Fibroblast of mammary gland (primary cell): ENCODE results near the gene SH3RF3.

Source experiments
- DNase-seq: peaks from one replicate; pipeline ENCODE4 v3.0.0-alpha.2; 2010; ENCODE audit warnings: low read depth
- H3K4me3 ChIP-seq: 2 replicates; pipeline ENCODE4 v1.5.1; 2011; ENCODE audit warnings: low read depth, mild to moderate bottlenecking, low read length, moderate library complexity; ENCODE audit not compliant: control insufficient read depth
- CTCF ChIP-seq: conservative IDR thresholded peaks from 2 replicates; pipeline ENCODE4 v1.5.1; 2011; ENCODE audit warnings: low read depth, low read length, inconsistent platforms; ENCODE audit not compliant: control insufficient read depth, insufficient read depth

The SH3RF3 gene

DNA sequence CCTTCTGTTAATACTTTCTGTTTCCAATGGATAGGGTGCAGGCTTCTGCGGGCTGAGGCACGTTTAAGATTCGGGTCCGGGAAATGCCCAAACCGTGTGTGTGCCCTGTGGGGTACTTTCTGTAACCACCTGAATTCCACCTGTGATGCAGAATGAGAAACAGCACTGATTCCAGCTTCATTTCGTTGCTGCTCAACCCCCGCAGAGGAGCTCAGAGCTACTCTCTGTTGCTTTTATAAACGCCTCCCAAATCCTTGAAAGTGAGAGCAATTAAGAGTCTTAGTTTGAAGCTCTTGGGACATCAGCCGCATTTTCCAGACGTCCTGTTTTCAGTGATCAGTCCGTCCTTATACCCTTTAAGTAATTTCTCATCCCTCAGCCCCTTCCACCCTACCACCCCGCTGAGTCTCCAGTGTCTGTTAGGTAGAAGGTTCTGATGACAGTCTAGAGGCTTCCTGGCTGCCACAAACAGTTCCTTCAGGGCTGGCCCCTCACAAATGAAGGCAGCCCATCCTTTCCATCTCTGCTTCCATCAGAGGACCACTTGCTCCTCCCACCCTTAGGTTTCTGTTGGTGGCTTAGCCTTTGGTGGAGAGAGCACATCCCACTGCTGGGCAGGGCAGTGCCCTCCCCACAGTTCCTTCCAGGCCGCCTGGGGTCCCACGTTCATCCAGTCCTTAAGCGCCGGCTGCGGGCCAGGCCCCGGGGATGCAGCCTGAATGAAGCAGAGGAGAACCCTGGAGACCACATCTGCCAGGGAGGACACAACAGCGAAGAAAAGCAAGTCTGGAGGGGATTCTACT is 254.7 kb downstream of the SH3RF3 start:
- TF ChIP-seq CTCF = no peak
- no peak for DNase-seq
- no peak overlapping the region for H3K4me3 ChIP-seq

- no peak for DNase-seq
- H3K4me3 ChIP-seq = no peak overlapping the region
- TF ChIP-seq CTCF = no peak
These were observed 255.6 kb downstream of the SH3RF3 start for GRCh38 chr2:109384308-109385271.

DNA sequence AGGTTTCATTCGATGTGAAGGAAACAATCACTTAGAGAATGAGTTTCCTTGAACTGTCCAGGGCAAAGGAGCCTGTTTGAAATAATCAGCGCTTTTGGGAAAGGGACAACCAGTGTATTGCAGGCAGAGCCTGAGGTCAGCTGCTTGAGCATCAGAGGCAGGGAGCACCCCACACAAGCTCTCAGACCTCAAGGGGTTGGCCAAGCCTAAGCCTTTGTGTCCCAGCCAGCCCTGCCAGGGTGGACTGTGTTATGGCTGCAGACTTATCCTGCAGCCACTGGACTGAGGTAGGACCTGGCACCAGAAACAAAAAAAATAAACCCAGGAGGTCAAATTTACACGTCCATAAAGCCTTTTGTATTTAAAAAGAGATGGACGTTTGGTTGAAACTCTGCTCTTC is 256.5 kb downstream of the SH3RF3 start:
- no peak for TF ChIP-seq CTCF
- no peak for DNase-seq
- no peak overlapping the region for H3K4me3 ChIP-seq

GRCh38 chr2:109386004-109386695 is 257.1 kb downstream of the SH3RF3 start:
- TF ChIP-seq CTCF = no peak
- DNase-seq = no peak
- no peak overlapping the region for H3K4me3 ChIP-seq

DNA sequence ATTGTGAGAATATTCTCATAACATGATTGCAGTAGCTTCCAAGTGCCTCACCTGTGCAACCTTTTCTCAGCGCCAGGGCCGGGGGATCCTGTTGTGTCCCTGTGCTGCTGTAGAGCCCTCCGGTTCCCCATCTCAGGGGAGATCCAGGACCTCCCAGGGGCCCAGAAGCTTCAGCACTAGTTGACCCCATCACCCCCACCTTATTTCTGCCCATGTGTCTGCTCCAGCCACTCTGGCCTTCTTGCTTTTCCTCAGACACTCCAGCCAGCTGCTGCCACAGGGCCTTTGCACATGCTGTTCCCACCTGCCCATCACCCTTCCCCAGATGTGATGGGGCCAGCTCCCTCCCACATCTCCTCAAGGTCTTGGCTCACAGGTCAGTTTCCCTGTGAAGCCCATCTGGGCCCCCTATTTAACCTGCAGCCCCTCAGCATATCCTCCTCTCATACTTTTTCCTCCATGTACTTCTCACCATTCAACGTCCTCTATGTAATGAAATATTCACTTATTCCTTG is 258.3 kb downstream of the SH3RF3 start:
- TF ChIP-seq CTCF = no peak
- DNase-seq = no peak

GRCh38 chr2:109387778-109388469 is 258.9 kb downstream of the SH3RF3 start:
- no peak overlapping the region for H3K4me3 ChIP-seq
- DNase-seq = no peak
- no peak for TF ChIP-seq CTCF

More for the DNA sequence above, 258.3 kb downstream of the SH3RF3 start:
- no peak overlapping the region for H3K4me3 ChIP-seq
